ENCODE data around the gene BACH2. TPM values are rescaled to one million over a fixed set of nuclear protein-coding genes. Genes with fewer than 3 reads are reported as not detected.

The BACH2 gene
- total RNA-seq, 4 donors from 2014 or later: 3.6 to 13.4 (median 7.5) TPM

- intact Hi-C loops (cut with DNase I; ENCODE audit: low total_unique reads): no loop called here
- no peak for ATAC-seq
- Histone ChIP-seq H3K4me1 (peaks cover 0 to 7% of the 10 kb centered on the region in 2 donors), H3K27me3 (no peaks in the 10 kb centered on the region), H3K9me3 (no peaks in the 10 kb centered on the region), H3K27ac (no peak overlapping the region), H3K4me3 (no peak overlapping the region), H3K36me3 (no peaks in the 10 kb centered on the region)
- in situ Hi-C loops (cut with MboI; ENCODE audit: low sequenced_read_pairs in 4 of 4): no loop called here
- no peak for DNase-seq
- TF ChIP-seq POLR2A (IDR thresholded peaks at IDR 0.05): no peak
These were observed 212.8 kb downstream of the BACH2 start for GRCh38 chr6:90083891-90084290.

- TF ChIP-seq POLR2A (IDR thresholded peaks at IDR 0.05): no peak
- TF ChIP-seq, protein P1, sequence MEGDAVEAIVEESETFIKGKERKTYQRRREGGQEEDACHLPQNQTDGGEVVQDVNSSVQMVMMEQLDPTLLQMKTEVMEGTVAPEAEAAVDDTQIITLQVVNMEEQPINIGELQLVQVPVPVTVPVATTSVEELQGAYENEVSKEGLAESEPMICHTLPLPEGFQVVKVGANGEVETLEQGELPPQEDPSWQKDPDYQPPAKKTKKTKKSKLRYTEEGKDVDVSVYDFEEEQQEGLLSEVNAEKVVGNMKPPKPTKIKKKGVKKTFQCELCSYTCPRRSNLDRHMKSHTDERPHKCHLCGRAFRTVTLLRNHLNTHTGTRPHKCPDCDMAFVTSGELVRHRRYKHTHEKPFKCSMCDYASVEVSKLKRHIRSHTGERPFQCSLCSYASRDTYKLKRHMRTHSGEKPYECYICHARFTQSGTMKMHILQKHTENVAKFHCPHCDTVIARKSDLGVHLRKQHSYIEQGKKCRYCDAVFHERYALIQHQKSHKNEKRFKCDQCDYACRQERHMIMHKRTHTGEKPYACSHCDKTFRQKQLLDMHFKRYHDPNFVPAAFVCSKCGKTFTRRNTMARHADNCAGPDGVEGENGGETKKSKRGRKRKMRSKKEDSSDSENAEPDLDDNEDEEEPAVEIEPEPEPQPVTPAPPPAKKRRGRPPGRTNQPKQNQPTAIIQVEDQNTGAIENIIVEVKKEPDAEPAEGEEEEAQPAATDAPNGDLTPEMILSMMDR (IDR thresholded peaks at IDR 0.05 in 4 of 5, conservative IDR thresholded peaks at IDR 0.05 in 1 of 5): no peak
- intact Hi-C loops (cut with DNase I; ENCODE audit: low total_unique reads): no loop called here
- DNase-seq: no peak
- in situ Hi-C loops (cut with MboI; ENCODE audit: low sequenced_read_pairs in 4 of 4): no loop called here
- no peaks in the 10 kb centered on the region for H3K9me3 ChIP-seq
- H3K36me3 ChIP-seq: no peaks in the 10 kb centered on the region
- H3K27ac ChIP-seq: no peak overlapping the region
- no peak for ATAC-seq
- no peaks in the 10 kb centered on the region for H3K27me3 ChIP-seq
- H3K4me3 ChIP-seq: no peak overlapping the region
- H3K4me1 ChIP-seq: no peaks in the 10 kb centered on the region
These were observed 213.8 kb downstream of the BACH2 start for GRCh38 chr6:90082847-90083246.

GRCh38 chr6:90080876-90081481 is 215.7 kb downstream of the BACH2 start:
- Histone ChIP-seq H3K9me3 (no peaks in the 10 kb centered on the region), H3K27me3 (no peaks in the 10 kb centered on the region), H3K4me3 (no peak overlapping the region), H3K4me1 (no peaks in the 10 kb centered on the region), H3K36me3 (no peaks in the 10 kb centered on the region), H3K27ac (no peak overlapping the region)
- in situ Hi-C loops (cut with MboI; ENCODE audit: low sequenced_read_pairs in 4 of 4): no loop called here
- intact Hi-C loops (cut with DNase I; ENCODE audit: low total_unique reads): no loop called here
- no peak for DNase-seq
- no peak for TF ChIP-seq POLR2A (IDR thresholded peaks at IDR 0.05)
- TF ChIP-seq, protein P1 (IDR thresholded peaks at IDR 0.05 in 4 of 5, conservative IDR thresholded peaks at IDR 0.05 in 1 of 5): no peak
- ATAC-seq: peak in 1 of 2 donors; percentile 46

- no peaks in the 10 kb centered on the region for H3K27me3 ChIP-seq
- no peak for TF ChIP-seq POLR2A (IDR thresholded peaks at IDR 0.05)
- TF ChIP-seq, protein P1 (IDR thresholded peaks at IDR 0.05 in 4 of 5, conservative IDR thresholded peaks at IDR 0.05 in 1 of 5): no peak
- DNase-seq (no peak), ATAC-seq (no peak)
- intact Hi-C loops (cut with DNase I; ENCODE audit: low total_unique reads): no loop called here
- no peaks in the 10 kb centered on the region for H3K36me3 ChIP-seq
- H3K4me3 ChIP-seq: no peak overlapping the region
- no peak overlapping the region for H3K27ac ChIP-seq
- H3K9me3 ChIP-seq: no peaks in the 10 kb centered on the region
- in situ Hi-C loops (cut with MboI; ENCODE audit: low sequenced_read_pairs in 4 of 4): no loop called here
- H3K4me1 ChIP-seq: no peaks in the 10 kb centered on the region
These were observed 216.8 kb downstream of the BACH2 start for GRCh38 chr6:90079560-90080490.
